ENCODE results near the gene HOMER1. TPM values are rescaled to one million over a fixed set of nuclear protein-coding genes. Genes with fewer than 3 reads are reported as not detected.

HOMER1 gene
- total and polyA plus RNA-seq, 9 of the 15 experiments (the other 6 are each of a cell fraction or from before 2014, with no cell fraction given), result 6.3 to 39.9 (median 9.9) TPM

- TF ChIP-seq ZBTB40 (IDR thresholded peaks at IDR 0.05), result no peak
- no peak for TF ChIP-seq ZBTB40 (CRISPR knock-in tag; IDR thresholded peaks at IDR 0.05)
- TF ChIP-seq HMGXB4 (CRISPR knock-in tag; IDR thresholded peaks at IDR 0.05), result no peak
- no peak for TF ChIP-seq GABPB2 (CRISPR knock-in tag; conservative IDR thresholded peaks at IDR 0.05)
Observed at GRCh38 chr5:79480991-79481390, 32.9 kb downstream of the HOMER1 start (continued).
